Thyroid gland (tissue), 4 donors: ENCODE data around the gene PRICKLE1.

Source experiments
- POLR2A ChIP-seq, 2 donors: fragments of 450-650 bp; IDR thresholded peaks; one replicate each; pipeline ENCODE4 v1.6.1; 2017; ENCODE audit warnings: antibody characterized with exemption in 2 of 2, mild to moderate bottlenecking in 2 of 2, moderate library complexity in 1 of 2
- TF ChIP-seq, protein P1 (sequence below), 6 experiments: fragments of 200-600 bp in 3 of 6; fragments of 450-650 bp in 3 of 6; sonication (generic) in 3 of 6; IDR thresholded peaks; one replicate each; pipeline ENCODE4 v1.5.1; 2016 to 2019; ENCODE audit warnings: antibody characterized with exemption in 6 of 6, mild to moderate bottlenecking in 2 of 6, inconsistent platforms in 1 of 6, moderate library complexity in 1 of 6

DNA sequence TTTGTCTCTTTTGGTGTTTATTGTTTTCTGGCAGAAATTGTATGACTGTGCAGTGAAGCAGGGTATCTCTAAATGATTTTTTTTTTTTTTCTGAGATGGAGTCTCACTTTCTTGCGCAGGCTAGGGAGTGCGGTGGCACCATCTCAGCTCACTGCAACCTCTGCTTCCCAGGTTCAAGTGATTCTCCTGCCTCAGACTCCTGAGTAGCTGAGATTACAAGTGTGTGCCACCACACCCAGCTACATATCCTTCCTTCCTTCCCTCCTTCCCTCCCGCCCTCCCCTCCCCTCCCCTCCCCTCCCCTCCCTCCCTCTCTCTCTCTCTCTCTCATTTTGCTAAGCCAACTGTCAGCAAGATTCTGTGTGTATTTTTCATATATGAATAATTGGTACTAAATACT lies 169.2 kb downstream of the PRICKLE1 start:
- TF ChIP-seq, protein P1, sequence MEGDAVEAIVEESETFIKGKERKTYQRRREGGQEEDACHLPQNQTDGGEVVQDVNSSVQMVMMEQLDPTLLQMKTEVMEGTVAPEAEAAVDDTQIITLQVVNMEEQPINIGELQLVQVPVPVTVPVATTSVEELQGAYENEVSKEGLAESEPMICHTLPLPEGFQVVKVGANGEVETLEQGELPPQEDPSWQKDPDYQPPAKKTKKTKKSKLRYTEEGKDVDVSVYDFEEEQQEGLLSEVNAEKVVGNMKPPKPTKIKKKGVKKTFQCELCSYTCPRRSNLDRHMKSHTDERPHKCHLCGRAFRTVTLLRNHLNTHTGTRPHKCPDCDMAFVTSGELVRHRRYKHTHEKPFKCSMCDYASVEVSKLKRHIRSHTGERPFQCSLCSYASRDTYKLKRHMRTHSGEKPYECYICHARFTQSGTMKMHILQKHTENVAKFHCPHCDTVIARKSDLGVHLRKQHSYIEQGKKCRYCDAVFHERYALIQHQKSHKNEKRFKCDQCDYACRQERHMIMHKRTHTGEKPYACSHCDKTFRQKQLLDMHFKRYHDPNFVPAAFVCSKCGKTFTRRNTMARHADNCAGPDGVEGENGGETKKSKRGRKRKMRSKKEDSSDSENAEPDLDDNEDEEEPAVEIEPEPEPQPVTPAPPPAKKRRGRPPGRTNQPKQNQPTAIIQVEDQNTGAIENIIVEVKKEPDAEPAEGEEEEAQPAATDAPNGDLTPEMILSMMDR (IDR thresholded peaks at IDR 0.05) = no peak
- TF ChIP-seq POLR2A (IDR thresholded peaks at IDR 0.05) = no peak
